Measurements from ENCODE around the gene KRT39.

Gene KRT39

DNA sequence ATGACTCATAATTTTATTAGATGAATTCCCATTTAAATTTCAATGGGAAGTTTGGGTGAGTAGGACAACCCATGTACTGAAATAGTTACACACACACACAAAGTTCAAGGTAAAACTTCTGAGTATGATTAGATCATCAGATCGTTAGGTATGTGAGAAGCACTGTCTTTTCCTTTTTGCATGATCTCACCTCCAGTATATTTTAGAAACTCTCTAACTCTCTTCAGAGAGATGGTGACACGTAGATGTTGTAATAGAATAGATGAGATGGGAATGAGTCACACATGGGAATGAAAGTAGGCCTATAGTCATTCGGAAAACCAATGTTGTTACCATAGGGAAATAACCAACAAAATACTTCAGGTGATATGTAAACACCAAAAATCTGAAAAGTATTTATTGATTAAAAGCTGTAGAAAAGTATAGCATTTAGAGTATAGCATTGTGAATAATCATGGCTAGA, 51.5 kb downstream of the KRT39 start:
- no peak for TF ChIP-seq POLR2A (IDR thresholded peaks at IDR 0.05; ENCODE audit: low read depth, low read length)
- DNase-seq (ENCODE audit: insufficient read length, low spot score) (peak; percentile 59), FAIRE-seq (peak; percentile 94)

GRCh38 chr17:40914075-40914855, 52.5 kb downstream of the KRT39 start:
- FAIRE-seq (no peak), DNase-seq (ENCODE audit: insufficient read length, low spot score) (no peak)
- no peak for TF ChIP-seq POLR2A (IDR thresholded peaks at IDR 0.05; ENCODE audit: low read depth, low read length)

DNA sequence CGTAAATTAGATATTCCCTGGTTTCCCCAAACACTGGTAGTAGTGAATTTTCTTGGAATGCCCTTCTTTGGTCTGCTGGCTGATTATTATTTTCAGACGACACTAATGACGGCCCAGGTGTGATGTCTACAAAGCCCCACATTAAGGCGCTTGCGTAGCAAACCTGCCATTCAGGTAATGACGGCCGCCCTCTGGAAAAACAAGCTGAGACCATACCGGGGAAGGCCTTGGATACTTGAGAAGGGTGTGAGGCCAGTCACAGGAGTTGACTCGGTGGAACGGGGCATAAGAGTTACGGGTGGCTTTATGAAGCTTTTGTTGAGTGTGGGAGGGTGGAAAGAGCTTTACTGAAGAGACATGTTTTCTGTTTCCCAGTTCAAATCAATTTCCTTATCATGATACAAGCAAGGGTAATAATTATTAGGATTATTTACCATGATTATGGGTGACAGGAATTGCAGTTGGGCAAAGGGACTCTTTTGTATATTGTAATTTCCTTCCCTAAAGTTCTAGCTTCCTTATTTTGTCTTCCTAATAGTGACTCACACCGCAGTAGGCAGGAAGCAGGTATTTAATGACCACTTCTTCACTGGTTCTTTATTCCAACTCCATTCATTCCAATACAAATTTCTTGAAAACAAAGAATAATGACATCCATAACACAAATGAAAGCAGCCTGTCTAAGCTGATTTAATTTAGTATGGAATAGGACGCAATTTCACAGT, 54.1 kb downstream of the KRT39 start:
- TF ChIP-seq POLR2A (IDR thresholded peaks at IDR 0.05; ENCODE audit: low read depth, low read length), result no peak
- DNase-seq (ENCODE audit: insufficient read length, low spot score), result no peak
- FAIRE-seq, result no peak

DNA sequence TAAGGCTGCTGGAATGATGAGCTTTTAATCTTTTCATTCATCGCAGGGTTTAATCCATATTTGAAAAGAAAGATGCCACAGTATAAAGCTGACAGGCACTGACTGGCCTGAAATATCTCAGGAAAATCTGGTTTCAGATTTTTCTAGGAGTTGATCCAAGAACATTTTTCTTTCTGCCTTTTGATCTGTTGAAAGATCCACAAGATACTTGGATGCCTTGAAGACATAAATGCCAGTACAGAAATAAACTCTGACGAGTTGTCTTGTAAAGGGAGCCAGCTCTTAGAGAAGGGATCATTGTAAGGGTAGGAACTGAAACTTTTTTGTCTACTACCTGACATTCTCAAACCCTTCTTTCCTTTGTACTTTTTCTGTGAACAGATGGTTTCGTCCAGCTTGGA, 56.3 kb downstream of the KRT39 start:
- TF ChIP-seq POLR2A (IDR thresholded peaks at IDR 0.05; ENCODE audit: low read depth, low read length), result no peak
- FAIRE-seq, result no peak
- no peak for DNase-seq (ENCODE audit: insufficient read length, low spot score)

- no peak for DNase-seq (ENCODE audit: insufficient read length, low spot score)
- no peak for TF ChIP-seq POLR2A (IDR thresholded peaks at IDR 0.05; ENCODE audit: low read depth, low read length)
- no peak for FAIRE-seq
Observed at GRCh38 chr17:40909755-40910154, 57.0 kb downstream of the KRT39 start.

GRCh38 chr17:40909351-40909750, 57.4 kb downstream of the KRT39 start:
- no peak for TF ChIP-seq POLR2A (IDR thresholded peaks at IDR 0.05; ENCODE audit: low read depth, low read length)
- FAIRE-seq (peak; percentile 65), DNase-seq (ENCODE audit: insufficient read length, low spot score) (peak; percentile 60)
